ENCODE data around the gene ALDH6A1.

The ALDH6A1 gene

DNA sequence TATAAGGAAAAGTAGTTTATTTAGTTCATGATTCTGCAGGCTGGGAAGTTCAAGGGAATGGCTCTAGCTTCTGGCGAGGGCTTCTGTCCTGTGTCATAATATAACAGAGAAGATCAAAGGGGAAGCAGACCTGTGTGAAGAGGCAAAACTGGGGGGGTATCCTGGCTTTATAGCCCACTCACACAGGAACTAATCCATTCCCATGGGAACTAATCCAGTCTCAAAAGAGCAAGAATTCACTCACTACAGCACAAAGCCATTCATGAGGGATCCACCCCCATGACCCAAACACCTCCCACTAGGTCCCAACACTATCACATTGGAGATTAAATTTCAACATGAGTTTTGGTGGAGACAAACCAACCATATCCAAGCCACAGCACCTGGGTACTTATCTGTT, 6.9 kb downstream of the ALDH6A1 start:
- Mint-ChIP-seq H3K4me3 (no peak overlapping the region), H3K9me3 (no peaks in the 10 kb centered on the region), H3K27me3 (no peaks in the 10 kb centered on the region), H3K36me3 (no peaks in the 10 kb centered on the region), H3K27ac (no peak overlapping the region), H3K4me1 (no peaks in the 10 kb centered on the region)
- no peak for ATAC-seq

GRCh38 chr14:74065746-74066575, 18.3 kb downstream of the ALDH6A1 start:
- H3K9me3 Mint-ChIP-seq = no peaks in the 10 kb centered on the region
- no peaks in the 10 kb centered on the region for H3K27me3 Mint-ChIP-seq
- no peak for ATAC-seq
- H3K27ac Mint-ChIP-seq = no peak overlapping the region
- no peak overlapping the region for H3K4me3 Mint-ChIP-seq
- peaks cover 48% of the 10 kb centered on the region for H3K36me3 Mint-ChIP-seq
- H3K4me1 Mint-ChIP-seq = no peaks in the 10 kb centered on the region

- no peak for ATAC-seq
- Mint-ChIP-seq H3K4me1 (no peaks in the 10 kb centered on the region), H3K4me3 (no peak overlapping the region), H3K27me3 (no peaks in the 10 kb centered on the region), H3K27ac (no peak overlapping the region), H3K9me3 (no peaks in the 10 kb centered on the region), H3K36me3 (peaks cover 55% of the 10 kb centered on the region)
Measured at GRCh38 chr14:74064883-74065282, 19.4 kb downstream of the ALDH6A1 start.

GRCh38 chr14:74064426-74064825, 19.8 kb downstream of the ALDH6A1 start:
- Mint-ChIP-seq H3K4me1 (no peaks in the 10 kb centered on the region), H3K27me3 (no peaks in the 10 kb centered on the region), H3K4me3 (no peak overlapping the region), H3K36me3 (peaks cover 55% of the 10 kb centered on the region), H3K27ac (no peak overlapping the region), H3K9me3 (no peaks in the 10 kb centered on the region)
- ATAC-seq = no peak

GRCh38 chr14:74062809-74063150, 21.5 kb downstream of the ALDH6A1 start:
- H3K27ac Mint-ChIP-seq = no peak overlapping the region

DNA sequence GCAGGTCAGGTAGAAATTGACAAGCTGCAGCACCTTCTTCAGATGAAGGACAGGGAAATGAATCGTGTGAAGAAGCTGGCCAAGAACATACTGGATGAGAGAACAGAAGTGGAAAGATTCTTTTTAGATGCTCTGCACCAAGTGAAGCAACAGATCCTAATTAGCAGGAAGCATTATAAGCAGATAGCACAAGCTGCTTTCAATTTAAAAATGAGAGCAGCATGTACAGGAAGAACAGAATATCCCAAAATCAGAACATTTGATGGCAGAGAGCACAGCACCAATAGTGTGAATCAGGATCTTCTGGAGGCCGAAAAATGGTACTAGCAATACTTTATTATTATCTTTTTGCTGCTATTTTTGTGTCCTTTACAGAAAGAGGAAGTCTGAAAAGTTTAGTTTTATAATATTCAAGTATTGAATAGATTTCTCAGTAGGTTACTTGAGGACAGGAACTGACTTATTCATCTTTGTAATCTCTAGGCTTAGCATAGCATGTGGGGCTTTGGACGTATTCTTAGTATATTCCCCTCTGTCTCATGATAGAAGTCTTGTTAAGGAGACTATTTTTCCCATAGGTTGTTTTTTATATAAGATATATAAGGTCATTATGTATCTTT, 34.3 kb downstream of the ALDH6A1 start:
- H3K4me3 Mint-ChIP-seq = no peak overlapping the region
- no peaks in the 10 kb centered on the region for H3K36me3 Mint-ChIP-seq
- peaks cover 11% of the 10 kb centered on the region for H3K4me1 Mint-ChIP-seq
- H3K27ac Mint-ChIP-seq = no peak overlapping the region
- no peaks in the 10 kb centered on the region for H3K9me3 Mint-ChIP-seq
- no peak for ATAC-seq
- H3K27me3 Mint-ChIP-seq = no peaks in the 10 kb centered on the region

More at GRCh38 chr14:74062809-74063150, 21.5 kb downstream of the ALDH6A1 start:
- H3K9me3 Mint-ChIP-seq = no peaks in the 10 kb centered on the region
- no peak overlapping the region for H3K4me3 Mint-ChIP-seq
- no peaks in the 10 kb centered on the region for H3K27me3 Mint-ChIP-seq
- no peaks in the 10 kb centered on the region for H3K4me1 Mint-ChIP-seq
- no peak for ATAC-seq
- H3K36me3 Mint-ChIP-seq = peaks cover 54% of the 10 kb centered on the region

DNA sequence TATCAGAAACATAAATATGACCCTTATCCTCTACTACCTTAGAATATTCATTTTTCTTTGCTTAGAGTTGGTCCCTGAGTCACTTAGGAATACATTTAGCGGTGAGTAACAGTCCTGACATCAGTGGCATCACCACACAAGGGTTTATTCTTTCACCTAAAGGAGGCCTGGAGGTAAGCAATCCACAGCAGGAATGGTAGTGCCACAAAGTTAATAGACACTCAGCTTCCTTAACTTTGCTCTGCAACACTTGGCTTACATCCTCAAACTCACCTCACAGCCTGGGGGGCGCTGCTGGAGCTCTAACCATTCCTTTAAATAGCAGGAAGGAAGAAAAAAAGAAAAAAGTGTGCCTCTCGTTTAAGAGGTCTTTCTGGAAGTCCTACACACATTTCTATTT, 36.0 kb downstream of the ALDH6A1 start:
- Mint-ChIP-seq H3K4me3 (no peak overlapping the region), H3K27ac (no peak overlapping the region), H3K4me1 (peaks cover 11% of the 10 kb centered on the region), H3K36me3 (no peaks in the 10 kb centered on the region), H3K9me3 (no peaks in the 10 kb centered on the region), H3K27me3 (no peaks in the 10 kb centered on the region)
- no peak for ATAC-seq

DNA sequence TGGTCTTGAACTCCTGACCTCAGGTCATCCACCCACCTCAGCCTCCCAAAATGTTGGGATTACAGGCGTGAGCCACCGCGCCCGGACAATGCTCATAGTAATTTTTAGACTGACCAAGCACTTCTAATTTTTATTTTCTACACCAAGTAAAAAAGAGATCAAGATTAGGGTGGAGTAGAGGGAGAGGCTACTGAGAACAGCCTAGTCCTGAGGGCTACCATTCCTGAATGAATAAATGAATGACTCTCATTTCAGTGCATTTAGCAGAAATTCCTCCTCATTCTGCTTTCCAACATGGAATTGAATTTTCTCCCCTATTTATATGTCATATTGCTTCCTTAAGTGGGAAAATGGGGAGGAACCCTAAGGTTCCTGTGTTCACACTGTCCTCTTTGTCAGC, 38.7 kb downstream of the ALDH6A1 start:
- H3K9me3 Mint-ChIP-seq = no peaks in the 10 kb centered on the region
- H3K27ac Mint-ChIP-seq = no peak overlapping the region
- no peaks in the 10 kb centered on the region for H3K27me3 Mint-ChIP-seq
- H3K36me3 Mint-ChIP-seq = no peaks in the 10 kb centered on the region
- ATAC-seq = no peak
- H3K4me3 Mint-ChIP-seq = no peak overlapping the region
- peaks cover 11% of the 10 kb centered on the region for H3K4me1 Mint-ChIP-seq

DNA sequence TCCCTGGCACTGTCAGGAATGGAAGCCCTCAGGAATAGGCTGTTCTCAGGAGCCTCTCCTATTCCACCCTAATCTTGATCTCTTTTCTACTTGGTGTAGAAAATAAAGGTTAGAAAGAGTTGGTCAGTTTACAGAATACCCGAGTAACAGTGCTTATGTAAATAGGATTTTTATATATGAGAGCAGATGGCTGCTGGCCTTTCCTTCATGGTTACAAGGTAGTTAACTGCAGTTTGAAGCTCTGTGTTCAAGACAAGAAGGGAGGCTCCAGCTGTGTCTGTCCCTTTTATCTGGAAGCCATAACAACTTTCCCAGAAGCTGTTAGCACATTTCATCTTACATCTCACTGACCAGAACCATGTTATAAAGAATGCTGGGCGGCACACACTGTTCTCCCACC, 42.0 kb downstream of the ALDH6A1 start:
- Mint-ChIP-seq H3K9me3 (no peaks in the 10 kb centered on the region), H3K27me3 (no peaks in the 10 kb centered on the region), H3K4me3 (no peak overlapping the region), H3K36me3 (no peaks in the 10 kb centered on the region), H3K4me1 (no peaks in the 10 kb centered on the region), H3K27ac (no peak overlapping the region)
- no peak for ATAC-seq

GRCh38 chr14:74038020-74038859, 46.0 kb downstream of the ALDH6A1 start:
- ATAC-seq = no peak
- no peaks in the 10 kb centered on the region for H3K9me3 Mint-ChIP-seq
- H3K36me3 Mint-ChIP-seq = no peaks in the 10 kb centered on the region
- H3K27me3 Mint-ChIP-seq = no peaks in the 10 kb centered on the region
- H3K4me1 Mint-ChIP-seq = no peaks in the 10 kb centered on the region
- no peak overlapping the region for H3K4me3 Mint-ChIP-seq
- no peak overlapping the region for H3K27ac Mint-ChIP-seq

- Mint-ChIP-seq H3K27me3 (no peaks in the 10 kb centered on the region), H3K27ac (no peak overlapping the region), H3K36me3 (no peaks in the 10 kb centered on the region), H3K9me3 (peaks cover 3% of the 10 kb centered on the region), H3K4me1 (peaks cover 7% of the 10 kb centered on the region), H3K4me3 (no peak overlapping the region)
- no peak for ATAC-seq
Measured at GRCh38 chr14:74035556-74035955, 48.7 kb downstream of the ALDH6A1 start.

- ATAC-seq = no peak
- Mint-ChIP-seq H3K4me3 (no peak overlapping the region), H3K9me3 (peaks cover 3% of the 10 kb centered on the region), H3K27ac (no peak overlapping the region), H3K4me1 (peaks cover 7% of the 10 kb centered on the region), H3K36me3 (no peaks in the 10 kb centered on the region), H3K27me3 (no peaks in the 10 kb centered on the region)
Measured at GRCh38 chr14:74034572-74034971, 49.7 kb downstream of the ALDH6A1 start.

GRCh38 chr14:74029136-74029535, 55.1 kb downstream of the ALDH6A1 start:
- Mint-ChIP-seq H3K4me3 (no peak overlapping the region), H3K9me3 (peaks cover 3% of the 10 kb centered on the region), H3K27ac (no peak overlapping the region), H3K27me3 (no peaks in the 10 kb centered on the region), H3K4me1 (peaks cover 7% of the 10 kb centered on the region), H3K36me3 (no peaks in the 10 kb centered on the region)
- no peak for ATAC-seq

DNA sequence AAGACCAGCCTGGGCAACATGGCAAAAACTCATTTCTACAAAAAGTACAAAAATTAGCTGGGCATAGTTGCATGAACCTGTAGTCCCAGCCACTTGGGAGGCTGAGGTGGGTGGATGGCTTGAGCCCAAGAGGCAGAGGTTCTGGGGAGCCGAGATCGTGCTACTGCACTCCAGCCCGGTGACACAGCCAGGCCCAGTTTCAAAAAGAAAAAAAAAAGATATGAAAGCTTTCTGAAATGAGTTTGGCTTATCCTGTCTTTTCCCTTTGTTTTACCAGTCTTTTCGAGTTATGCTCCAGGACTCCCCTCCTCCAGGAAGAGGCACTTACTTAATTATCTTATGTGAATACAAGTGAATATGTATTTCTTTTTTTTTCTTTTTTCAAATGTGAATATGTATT, 61.9 kb downstream of the ALDH6A1 start:
- Mint-ChIP-seq H3K27me3 (no peaks in the 10 kb centered on the region), H3K4me1 (peaks cover 16% of the 10 kb centered on the region), H3K4me3 (no peak overlapping the region), H3K36me3 (no peaks in the 10 kb centered on the region), H3K27ac (no peak overlapping the region), H3K9me3 (no peaks in the 10 kb centered on the region)
- no peak for ATAC-seq

- Mint-ChIP-seq H3K36me3 (no peaks in the 10 kb centered on the region), H3K27me3 (no peaks in the 10 kb centered on the region), H3K4me3 (peak overlapping the region; percentile 91), H3K9me3 (no peaks in the 10 kb centered on the region), H3K4me1 (peaks cover 16% of the 10 kb centered on the region), H3K27ac (peak overlapping the region; percentile 92)
- no peak for ATAC-seq
Measured at GRCh38 chr14:74019408-74020137, 64.7 kb downstream of the ALDH6A1 start.

All from stimulated activated memory B cell treated with anti-CD40 and anti-IgM and Interleukin-4, amounts not matched to agents 10 μg/mL and 1 μg/mL and 100 μg/mL, for 72 hours (primary cell).